Bone marrow (tissue), 2 donors: ENCODE measurements around the gene CCDC92B.
"Not testable (repeated sequence)": the region's sequence is repeated elsewhere in the genome, so short reads cannot be mapped to it uniquely, and the experiment has no call there.

ENCODE experiments used
- DNase-seq, 2 donors: peaks; one replicate each; lab custom pipeline; 2025; lab: John Stamatoyannopoulos, UW

Gene CCDC92B

GRCh38 chr17:2749058-2749783 is at the start of gene CCDC92B:
Gene CCDC92B (minus strand): TSS chr17:2749652. CDS start chr17:2735145, 14,507 bp downstream.
- no peak for DNase-seq

- no peak for DNase-seq
These were observed 49.2 kb upstream of the CCDC92B start for GRCh38 chr17:2798678-2799077.

- no peak for DNase-seq
These were observed 48.7 kb upstream of the CCDC92B start for GRCh38 chr17:2798188-2798587.

- no peak for DNase-seq
These were observed 48.2 kb upstream of the CCDC92B start for GRCh38 chr17:2797637-2798036.

GRCh38 chr17:2797226-2797625 is 47.8 kb upstream of the CCDC92B start:
- no peak for DNase-seq

GRCh38 chr17:2796164-2797125 is 47.0 kb upstream of the CCDC92B start, which contains the start of gene RAP1GAP2:
Gene RAP1GAP2 (plus strand): TSS chr17:2796438. CDS start chr17:2796528, 90 bp downstream.
- peak; percentile 39 to 94 for DNase-seq

GRCh38 chr17:2795441-2796163 is 46.1 kb upstream of the CCDC92B start:
- no peak for DNase-seq

GRCh38 chr17:2794111-2794803 is 44.8 kb upstream of the CCDC92B start:
- DNase-seq = peak in 1 of 2 donors; percentile 40

GRCh38 chr17:2792366-2793169 is 43.1 kb upstream of the CCDC92B start:
- no peak for DNase-seq

GRCh38 chr17:2789700-2790099 is 40.2 kb upstream of the CCDC92B start:
- DNase-seq = peak in 1 of 2 donors; percentile 38

- peak; percentile 63 to 92 for DNase-seq
These were observed 36.9 kb upstream of the CCDC92B start for GRCh38 chr17:2786176-2786881.

- not testable (repeated sequence) for DNase-seq
These were observed 35.9 kb upstream of the CCDC92B start for GRCh38 chr17:2785376-2785775.

GRCh38 chr17:2784864-2785263 is 35.4 kb upstream of the CCDC92B start:
- no peak for DNase-seq

GRCh38 chr17:2783310-2784030 is 34.0 kb upstream of the CCDC92B start:
- DNase-seq = no peak

- DNase-seq = peak in 1 of 2 donors; percentile 33
These were observed 32.6 kb upstream of the CCDC92B start for GRCh38 chr17:2782055-2782454.

GRCh38 chr17:2781598-2781997 is 32.1 kb upstream of the CCDC92B start:
- DNase-seq = not testable (repeated sequence)

- no peak for DNase-seq
These were observed 31.5 kb upstream of the CCDC92B start for GRCh38 chr17:2780931-2781454.

GRCh38 chr17:2780256-2780655 is 30.8 kb upstream of the CCDC92B start:
- no peak for DNase-seq

GRCh38 chr17:2779545-2779944 is 30.1 kb upstream of the CCDC92B start:
- DNase-seq = no peak
